AG04449 (cell line): Measurements from ENCODE around the gene LRMDA.

Experiments
- CTCF ChIA-PET: fragments of 350-600 bp; formaldehyde crosslinking; extraction: SDS; loops from one replicate; lab custom pipeline; 2021; ENCODE audit warnings: antibody characterized with exemption; lab: Yijun Ruan, JAX
- POLR2A ChIA-PET: fragments of 400-600, 350-600 bp; formaldehyde crosslinking; extraction: SDS; loops from one replicate; lab custom pipeline; 2020; ENCODE audit warnings: antibody characterized with exemption, inconsistent platforms; lab: Yijun Ruan, JAX
- DNase-seq: peaks from one replicate; pipeline ENCODE4 v3.0.0-alpha.2; 2010; ENCODE audit warnings: low read depth, low spot score
- H3K4me3 ChIP-seq: 2 replicates; pipeline ENCODE4 v1.5.1; 2011; ENCODE audit warnings: low read depth, mild to moderate bottlenecking, control low read depth, low read length
- CTCF ChIP-seq: IDR thresholded peaks from one replicate; pipeline ENCODE4 v1.5.1; 2011; ENCODE audit warnings: mild to moderate bottlenecking, moderate library complexity, low read length, control low read depth, inconsistent platforms; ENCODE audit not compliant: insufficient read depth; ENCODE audit errors: missing control alignments

Gene LRMDA

DNA sequence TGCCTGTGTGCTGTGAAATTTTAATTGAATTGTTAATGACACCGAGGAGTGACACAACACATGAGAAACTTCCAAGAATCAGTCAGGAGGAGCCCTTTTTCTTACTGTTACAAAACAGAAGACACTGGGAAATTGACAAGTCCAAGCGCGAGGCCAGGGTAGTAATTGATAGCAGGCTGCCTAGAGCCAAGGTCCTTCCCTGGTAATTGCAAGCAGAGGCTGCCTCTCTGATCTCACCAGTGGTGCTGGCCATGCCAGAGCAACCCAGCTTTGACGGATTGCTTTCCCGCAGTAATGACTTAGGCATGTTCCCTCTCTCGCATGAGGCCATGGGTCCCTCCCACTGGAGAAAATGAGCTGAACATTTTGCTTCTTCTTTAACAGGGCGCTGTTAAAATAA lies 111.5 kb downstream of the LRMDA start:
- ChIA-PET CTCF (interaction anchor here (0.5 kb wide), 1 partner anchor 8 kb away, joined by 3 read pairs; no protein-coding TSS in a partner anchor), POLR2A (no interaction called here)
- TF ChIP-seq CTCF, result no peak
- no peak for DNase-seq
- H3K4me3 ChIP-seq, result no peak overlapping the region

DNA sequence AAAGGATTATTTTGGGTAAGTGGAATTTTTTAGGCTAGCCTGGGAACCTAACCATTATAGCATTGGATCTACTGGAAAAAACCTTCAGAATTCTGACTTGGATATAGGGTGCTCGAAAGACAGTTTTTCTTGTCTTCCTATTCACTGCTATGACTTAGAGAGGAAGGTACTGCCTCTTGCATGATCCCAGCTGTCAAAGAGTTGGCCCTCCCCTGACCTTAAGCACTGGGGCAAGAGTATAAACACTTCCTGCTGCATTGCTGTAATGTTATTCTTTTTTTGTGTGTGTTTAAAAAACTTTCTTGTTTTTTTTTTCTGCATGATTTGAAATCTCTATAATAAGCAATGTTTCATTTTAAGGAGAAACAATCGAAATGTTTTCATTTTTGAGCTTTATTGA lies 113.0 kb downstream of the LRMDA start:
- ChIA-PET CTCF (no interaction called here), POLR2A (no interaction called here)
- H3K4me3 ChIP-seq, result no peak overlapping the region
- no peak for DNase-seq
- no peak for TF ChIP-seq CTCF

DNA sequence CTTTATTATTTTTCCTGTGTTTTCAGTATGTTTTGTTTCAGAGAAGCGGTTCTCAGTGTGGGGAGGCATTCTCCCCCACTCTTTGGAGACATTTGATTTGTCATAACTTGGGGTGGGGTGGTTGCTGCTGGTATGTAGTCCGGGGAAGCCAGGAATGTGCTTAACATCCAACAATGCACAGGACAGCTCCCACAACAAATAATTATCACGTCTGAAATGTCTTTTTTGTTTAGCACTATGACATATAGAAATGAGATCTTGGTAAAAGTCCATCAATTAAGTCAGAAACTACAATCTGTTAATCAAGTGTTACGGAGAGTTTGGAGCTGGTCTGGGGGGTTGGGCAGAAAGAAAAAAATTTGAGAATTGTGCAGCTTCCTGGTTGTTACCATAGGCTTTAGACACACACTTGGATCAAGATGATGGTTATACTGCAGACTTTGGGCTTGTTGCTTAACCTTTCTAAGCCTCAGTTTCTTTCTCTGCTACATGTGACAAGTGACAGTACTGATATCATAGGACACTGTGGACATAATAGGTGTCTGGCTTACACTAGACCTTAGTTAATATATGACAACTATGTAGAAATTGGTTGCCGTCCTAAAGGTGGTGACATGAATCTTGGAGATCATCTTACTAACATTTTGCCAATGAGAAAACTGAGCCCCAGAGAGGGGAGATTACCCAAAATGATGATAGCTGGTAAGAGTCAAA lies 113.7 kb downstream of the LRMDA start:
- POLR2A ChIA-PET, result no interaction called here
- no peak overlapping the region for H3K4me3 ChIP-seq
- no peak for DNase-seq
- TF ChIP-seq CTCF, result no peak
- CTCF ChIA-PET, result no interaction called here

DNA sequence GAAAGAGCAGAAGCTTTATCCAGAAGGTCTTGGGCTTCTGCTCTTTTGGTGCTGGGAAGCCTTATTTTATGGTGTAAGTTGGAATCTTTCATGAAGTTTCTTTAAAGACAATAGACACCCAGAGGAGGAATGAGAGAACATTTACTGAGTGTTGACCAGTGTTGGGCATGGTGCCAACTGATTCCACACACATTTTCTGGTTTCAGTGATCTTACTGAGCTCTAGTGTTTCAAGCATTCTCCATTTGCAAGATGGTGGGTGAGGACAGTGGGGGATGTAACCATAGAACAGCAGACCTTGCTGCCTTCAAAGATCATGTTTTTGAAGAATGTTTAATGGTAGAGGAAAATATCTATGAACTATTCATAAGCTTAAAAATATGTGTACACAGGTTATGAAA lies 114.6 kb downstream of the LRMDA start:
- ChIA-PET POLR2A (no interaction called here), CTCF (no interaction called here)
- H3K4me3 ChIP-seq, result no peak overlapping the region
- TF ChIP-seq CTCF, result no peak
- DNase-seq, result no peak

- peak; percentile 12 for DNase-seq
- ChIA-PET CTCF (no interaction called here), POLR2A (no interaction called here)
These were observed 116.2 kb downstream of the LRMDA start for GRCh38 chr10:75547391-75548298.

More at GRCh38 chr10:75547391-75548298, 116.2 kb downstream of the LRMDA start:
- no peak overlapping the region for H3K4me3 ChIP-seq
- no peak for TF ChIP-seq CTCF
